ENCODE data around the gene GABRD.

The GABRD gene

DNA sequence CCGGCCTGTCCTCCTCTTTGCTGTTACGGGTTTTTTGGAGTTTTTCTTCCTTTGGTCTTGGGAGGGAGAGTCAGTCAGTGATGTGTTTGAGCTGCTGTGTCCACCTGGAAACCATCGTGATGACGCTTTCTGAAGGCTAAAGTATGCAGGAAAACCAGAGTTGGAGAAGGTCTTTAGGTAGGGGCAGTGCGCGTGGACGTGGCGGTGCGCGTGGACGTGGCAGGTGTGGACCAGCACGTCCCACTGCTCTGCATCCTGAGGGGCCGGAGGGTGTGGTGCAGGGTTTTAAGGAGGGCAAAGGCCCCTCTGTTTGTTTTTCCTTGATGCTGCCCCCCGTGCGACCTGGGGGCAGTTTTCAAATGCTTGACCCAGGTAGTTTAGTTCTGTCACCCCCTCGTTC lies 61.0 kb downstream of the GABRD start:
- no peak for DNase-seq
